Measurements from ENCODE around the gene ANXA2R. TPM values are rescaled to one million over a fixed set of nuclear protein-coding genes. Genes with fewer than 3 reads are reported as not detected.

The ANXA2R gene
- total and polyA plus RNA-seq, 4 donors = 0.49 to 2.0 (median 0.71) TPM

DNA sequence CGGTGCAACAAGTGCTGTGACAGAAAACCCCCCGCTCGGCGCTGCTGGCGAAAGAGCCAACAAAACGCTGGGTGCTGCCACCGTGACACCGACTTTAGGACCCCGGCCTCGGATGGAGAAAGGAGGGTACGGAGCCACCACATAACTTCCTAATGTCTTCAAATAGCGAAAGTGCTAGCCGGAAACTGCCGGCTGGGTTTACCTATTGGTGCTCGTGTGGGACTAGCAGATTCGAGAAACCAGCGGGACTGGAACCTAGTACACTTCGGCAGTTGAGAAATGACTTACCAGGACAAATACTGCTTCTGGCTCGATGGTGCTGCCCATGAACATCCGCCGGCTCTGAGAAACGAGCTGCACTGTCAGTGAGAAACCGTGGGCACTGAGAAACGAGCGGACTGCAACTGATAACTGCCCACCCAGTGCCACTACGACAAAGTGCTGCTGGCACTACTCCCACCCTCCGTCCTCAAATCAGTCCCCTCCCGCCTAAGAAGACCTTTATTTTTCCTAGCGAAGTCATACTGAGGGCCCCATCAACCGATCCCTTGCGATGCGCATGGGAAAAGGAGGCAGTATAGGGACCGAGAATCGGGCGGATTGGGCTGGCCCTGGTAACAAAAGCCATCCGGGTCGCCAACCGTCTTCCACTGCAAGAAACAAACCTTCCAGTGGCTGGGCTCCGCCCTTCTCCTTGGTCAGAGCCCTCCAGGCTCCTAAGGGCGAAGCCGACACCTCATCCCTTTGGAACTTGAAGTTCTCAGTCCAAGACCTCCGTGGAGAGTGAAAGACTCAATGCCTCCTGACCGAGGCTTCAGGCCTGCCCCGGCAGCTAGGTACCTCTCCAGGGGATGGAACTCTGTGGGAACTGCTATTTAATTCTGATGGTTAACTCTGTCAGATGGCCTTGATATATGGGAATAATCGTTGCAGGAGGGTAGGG is 27.0 kb upstream of the ANXA2R start (continued):
- TF ChIP-seq, protein P1, sequence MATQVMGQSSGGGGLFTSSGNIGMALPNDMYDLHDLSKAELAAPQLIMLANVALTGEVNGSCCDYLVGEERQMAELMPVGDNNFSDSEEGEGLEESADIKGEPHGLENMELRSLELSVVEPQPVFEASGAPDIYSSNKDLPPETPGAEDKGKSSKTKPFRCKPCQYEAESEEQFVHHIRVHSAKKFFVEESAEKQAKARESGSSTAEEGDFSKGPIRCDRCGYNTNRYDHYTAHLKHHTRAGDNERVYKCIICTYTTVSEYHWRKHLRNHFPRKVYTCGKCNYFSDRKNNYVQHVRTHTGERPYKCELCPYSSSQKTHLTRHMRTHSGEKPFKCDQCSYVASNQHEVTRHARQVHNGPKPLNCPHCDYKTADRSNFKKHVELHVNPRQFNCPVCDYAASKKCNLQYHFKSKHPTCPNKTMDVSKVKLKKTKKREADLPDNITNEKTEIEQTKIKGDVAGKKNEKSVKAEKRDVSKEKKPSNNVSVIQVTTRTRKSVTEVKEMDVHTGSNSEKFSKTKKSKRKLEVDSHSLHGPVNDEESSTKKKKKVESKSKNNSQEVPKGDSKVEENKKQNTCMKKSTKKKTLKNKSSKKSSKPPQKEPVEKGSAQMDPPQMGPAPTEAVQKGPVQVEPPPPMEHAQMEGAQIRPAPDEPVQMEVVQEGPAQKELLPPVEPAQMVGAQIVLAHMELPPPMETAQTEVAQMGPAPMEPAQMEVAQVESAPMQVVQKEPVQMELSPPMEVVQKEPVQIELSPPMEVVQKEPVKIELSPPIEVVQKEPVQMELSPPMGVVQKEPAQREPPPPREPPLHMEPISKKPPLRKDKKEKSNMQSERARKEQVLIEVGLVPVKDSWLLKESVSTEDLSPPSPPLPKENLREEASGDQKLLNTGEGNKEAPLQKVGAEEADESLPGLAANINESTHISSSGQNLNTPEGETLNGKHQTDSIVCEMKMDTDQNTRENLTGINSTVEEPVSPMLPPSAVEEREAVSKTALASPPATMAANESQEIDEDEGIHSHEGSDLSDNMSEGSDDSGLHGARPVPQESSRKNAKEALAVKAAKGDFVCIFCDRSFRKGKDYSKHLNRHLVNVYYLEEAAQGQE (IDR thresholded peaks at IDR 0.05) = peak; percentile 84
- TF ChIP-seq, protein P2, sequence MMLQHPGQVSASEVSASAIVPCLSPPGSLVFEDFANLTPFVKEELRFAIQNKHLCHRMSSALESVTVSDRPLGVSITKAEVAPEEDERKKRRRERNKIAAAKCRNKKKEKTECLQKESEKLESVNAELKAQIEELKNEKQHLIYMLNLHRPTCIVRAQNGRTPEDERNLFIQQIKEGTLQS (IDR thresholded peaks at IDR 0.05) = peak; percentile 62
- TF ChIP-seq YY1 (IDR thresholded peaks at IDR 0.05) (peak; percentile 93), TAF1 (conservative IDR thresholded peaks at IDR 0.05) (peak; percentile 79), FOXA2 (IDR thresholded peaks at IDR 0.05) (no peak), NR2F2 (IDR thresholded peaks at IDR 0.05) (no peak), RAD21 (IDR thresholded peaks at IDR 0.05) (peak; percentile 24 to 39)

DNA sequence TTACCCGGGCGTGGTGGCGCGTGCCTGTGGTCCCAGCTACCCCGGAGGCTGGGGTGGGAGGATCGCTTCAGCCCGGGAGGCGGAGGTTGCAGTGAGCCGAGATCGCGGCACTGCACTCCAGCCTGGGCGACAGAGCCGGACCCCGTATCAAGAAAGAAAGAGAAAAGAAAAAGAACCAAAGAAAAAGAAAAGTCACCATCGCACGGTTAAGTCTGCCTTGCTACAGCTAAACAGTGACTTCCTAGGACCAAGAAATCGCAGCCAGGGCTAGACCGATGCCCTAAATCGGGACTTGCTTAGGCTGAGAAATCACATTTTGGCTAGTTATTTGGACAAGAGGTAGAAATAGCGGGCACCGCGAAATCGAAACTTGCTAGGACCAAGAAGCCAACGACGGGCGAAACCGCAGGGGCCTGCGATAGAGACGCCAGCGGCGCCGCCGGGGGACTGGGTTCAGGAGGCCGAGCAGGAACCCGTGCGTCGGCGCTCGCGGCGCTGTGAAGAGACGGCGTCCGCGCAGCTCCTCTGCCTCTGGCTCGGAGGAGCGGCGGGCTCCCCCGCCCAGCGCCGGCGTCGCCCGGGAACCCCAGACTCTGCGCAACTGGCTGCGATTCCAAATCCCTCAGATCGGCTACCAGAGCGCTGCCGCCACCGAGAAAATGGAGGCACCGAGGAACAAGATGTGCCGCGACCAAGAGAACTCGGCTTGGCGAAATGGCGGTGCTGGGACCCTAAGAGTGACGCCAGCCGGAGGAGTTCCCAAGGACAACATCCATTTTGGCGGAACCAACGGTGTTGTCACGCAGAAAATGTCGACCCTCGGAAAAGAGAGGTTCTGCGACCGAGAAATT is 26.1 kb upstream of the ANXA2R start:
- no peaks in the 10 kb centered on the region for H3K9me3 ChIP-seq (ENCODE audit: control insufficient read depth in 4 of 4, low read length in 3 of 4)
- peak; percentile 81 for DNase-seq (ENCODE audit: low spot score)
- under 1% methylated on average over 75 of the region's 75 CpGs for WGBS

More for the DNA sequence above, 26.1 kb upstream of the ANXA2R start:
- Histone ChIP-seq H3K27ac (ENCODE audit: low read depth in 1 of 2, low read length in 2 of 2) (peak overlapping the region; percentile 95 to 98), H3K9ac (ENCODE audit: low read depth in 1 of 2, low read length in 2 of 2) (peak overlapping the region; percentile 98 to 100), H3K4me1 (ENCODE audit: control insufficient read depth in 4 of 4, insufficient read depth in 4 of 4, low read length in 3 of 4) (peaks cover 2 to 27% (median 17%) of the 10 kb centered on the region in 4 donors), H3K36me3 (ENCODE audit: control insufficient read depth in 4 of 4, insufficient read depth in 3 of 4, low read depth in 1 of 4, low read length in 3 of 4) (peaks cover 0 to 8% (median 7%) of the 10 kb centered on the region in 4 donors), H3K27me3 (ENCODE audit: control insufficient read depth in 4 of 4, insufficient read depth in 4 of 4, low read length in 3 of 4) (no peaks in the 10 kb centered on the region), H3K4me3 (ENCODE audit: low read depth in 1 of 3, low read length in 3 of 3) (peak overlapping the region; percentile 74 to 91 (median 82))
- no peak for TF ChIP-seq FOXA1 (IDR thresholded peaks at IDR 0.05)
- TF ChIP-seq, protein P3, sequence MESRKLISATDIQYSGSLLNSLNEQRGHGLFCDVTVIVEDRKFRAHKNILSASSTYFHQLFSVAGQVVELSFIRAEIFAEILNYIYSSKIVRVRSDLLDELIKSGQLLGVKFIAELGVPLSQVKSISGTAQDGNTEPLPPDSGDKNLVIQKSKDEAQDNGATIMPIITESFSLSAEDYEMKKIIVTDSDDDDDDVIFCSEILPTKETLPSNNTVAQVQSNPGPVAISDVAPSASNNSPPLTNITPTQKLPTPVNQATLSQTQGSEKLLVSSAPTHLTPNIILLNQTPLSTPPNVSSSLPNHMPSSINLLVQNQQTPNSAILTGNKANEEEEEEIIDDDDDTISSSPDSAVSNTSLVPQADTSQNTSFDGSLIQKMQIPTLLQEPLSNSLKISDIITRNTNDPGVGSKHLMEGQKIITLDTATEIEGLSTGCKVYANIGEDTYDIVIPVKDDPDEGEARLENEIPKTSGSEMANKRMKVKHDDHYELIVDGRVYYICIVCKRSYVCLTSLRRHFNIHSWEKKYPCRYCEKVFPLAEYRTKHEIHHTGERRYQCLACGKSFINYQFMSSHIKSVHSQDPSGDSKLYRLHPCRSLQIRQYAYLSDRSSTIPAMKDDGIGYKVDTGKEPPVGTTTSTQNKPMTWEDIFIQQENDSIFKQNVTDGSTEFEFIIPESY (IDR thresholded peaks at IDR 0.05) = no peak
- TF ChIP-seq JUND (IDR thresholded peaks at IDR 0.05) = peak in 1 of 2 donors; percentile 15
- no peak for TF ChIP-seq NR2F2 (IDR thresholded peaks at IDR 0.05)
- TF ChIP-seq, protein P4, sequence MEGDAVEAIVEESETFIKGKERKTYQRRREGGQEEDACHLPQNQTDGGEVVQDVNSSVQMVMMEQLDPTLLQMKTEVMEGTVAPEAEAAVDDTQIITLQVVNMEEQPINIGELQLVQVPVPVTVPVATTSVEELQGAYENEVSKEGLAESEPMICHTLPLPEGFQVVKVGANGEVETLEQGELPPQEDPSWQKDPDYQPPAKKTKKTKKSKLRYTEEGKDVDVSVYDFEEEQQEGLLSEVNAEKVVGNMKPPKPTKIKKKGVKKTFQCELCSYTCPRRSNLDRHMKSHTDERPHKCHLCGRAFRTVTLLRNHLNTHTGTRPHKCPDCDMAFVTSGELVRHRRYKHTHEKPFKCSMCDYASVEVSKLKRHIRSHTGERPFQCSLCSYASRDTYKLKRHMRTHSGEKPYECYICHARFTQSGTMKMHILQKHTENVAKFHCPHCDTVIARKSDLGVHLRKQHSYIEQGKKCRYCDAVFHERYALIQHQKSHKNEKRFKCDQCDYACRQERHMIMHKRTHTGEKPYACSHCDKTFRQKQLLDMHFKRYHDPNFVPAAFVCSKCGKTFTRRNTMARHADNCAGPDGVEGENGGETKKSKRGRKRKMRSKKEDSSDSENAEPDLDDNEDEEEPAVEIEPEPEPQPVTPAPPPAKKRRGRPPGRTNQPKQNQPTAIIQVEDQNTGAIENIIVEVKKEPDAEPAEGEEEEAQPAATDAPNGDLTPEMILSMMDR (IDR thresholded peaks at IDR 0.05; ENCODE audit: low read depth, low read length, missing input control) = peak; percentile 4
- peak; percentile 97 for TF ChIP-seq YY1 (IDR thresholded peaks at IDR 0.05)

Measured in liver (tissue), 9 donors.